Fibroblast of pulmonary artery (primary cell): ENCODE measurements around the gene PXN.
A peak's percentile ranks its signal among the peaks of the same experiment; 100 is the strongest.

Experiments
- DNase-seq: peaks from one replicate; pipeline ENCODE4 v3.0.0-alpha.2; 2010; ENCODE audit warnings: low read depth
- H3K4me3 ChIP-seq: replicated peaks from 2 replicates; pipeline ENCODE4 v1.5.1; 2011; ENCODE audit warnings: low read depth, mild to moderate bottlenecking, control low read depth, low read length, moderate library complexity
- TF ChIP-seq, protein P1 (sequence below): IDR thresholded peaks from 2 replicates; pipeline ENCODE4 v1.5.1; 2011; ENCODE audit warnings: mild to moderate bottlenecking, control low read depth, low read length, inconsistent platforms; ENCODE audit errors: missing control alignments

The PXN gene

GRCh38 chr12:120230974-120231315 is 34.6 kb downstream of the PXN start:
- TF ChIP-seq, protein P1, sequence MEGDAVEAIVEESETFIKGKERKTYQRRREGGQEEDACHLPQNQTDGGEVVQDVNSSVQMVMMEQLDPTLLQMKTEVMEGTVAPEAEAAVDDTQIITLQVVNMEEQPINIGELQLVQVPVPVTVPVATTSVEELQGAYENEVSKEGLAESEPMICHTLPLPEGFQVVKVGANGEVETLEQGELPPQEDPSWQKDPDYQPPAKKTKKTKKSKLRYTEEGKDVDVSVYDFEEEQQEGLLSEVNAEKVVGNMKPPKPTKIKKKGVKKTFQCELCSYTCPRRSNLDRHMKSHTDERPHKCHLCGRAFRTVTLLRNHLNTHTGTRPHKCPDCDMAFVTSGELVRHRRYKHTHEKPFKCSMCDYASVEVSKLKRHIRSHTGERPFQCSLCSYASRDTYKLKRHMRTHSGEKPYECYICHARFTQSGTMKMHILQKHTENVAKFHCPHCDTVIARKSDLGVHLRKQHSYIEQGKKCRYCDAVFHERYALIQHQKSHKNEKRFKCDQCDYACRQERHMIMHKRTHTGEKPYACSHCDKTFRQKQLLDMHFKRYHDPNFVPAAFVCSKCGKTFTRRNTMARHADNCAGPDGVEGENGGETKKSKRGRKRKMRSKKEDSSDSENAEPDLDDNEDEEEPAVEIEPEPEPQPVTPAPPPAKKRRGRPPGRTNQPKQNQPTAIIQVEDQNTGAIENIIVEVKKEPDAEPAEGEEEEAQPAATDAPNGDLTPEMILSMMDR, result no peak
- H3K4me3 ChIP-seq, result peak overlapping the region; percentile 27
- no peak for DNase-seq

GRCh38 chr12:120230326-120230973 is 35.1 kb downstream of the PXN start:
- H3K4me3 ChIP-seq, result peak overlapping the region; percentile 27
- TF ChIP-seq, protein P1, result no peak

DNA sequence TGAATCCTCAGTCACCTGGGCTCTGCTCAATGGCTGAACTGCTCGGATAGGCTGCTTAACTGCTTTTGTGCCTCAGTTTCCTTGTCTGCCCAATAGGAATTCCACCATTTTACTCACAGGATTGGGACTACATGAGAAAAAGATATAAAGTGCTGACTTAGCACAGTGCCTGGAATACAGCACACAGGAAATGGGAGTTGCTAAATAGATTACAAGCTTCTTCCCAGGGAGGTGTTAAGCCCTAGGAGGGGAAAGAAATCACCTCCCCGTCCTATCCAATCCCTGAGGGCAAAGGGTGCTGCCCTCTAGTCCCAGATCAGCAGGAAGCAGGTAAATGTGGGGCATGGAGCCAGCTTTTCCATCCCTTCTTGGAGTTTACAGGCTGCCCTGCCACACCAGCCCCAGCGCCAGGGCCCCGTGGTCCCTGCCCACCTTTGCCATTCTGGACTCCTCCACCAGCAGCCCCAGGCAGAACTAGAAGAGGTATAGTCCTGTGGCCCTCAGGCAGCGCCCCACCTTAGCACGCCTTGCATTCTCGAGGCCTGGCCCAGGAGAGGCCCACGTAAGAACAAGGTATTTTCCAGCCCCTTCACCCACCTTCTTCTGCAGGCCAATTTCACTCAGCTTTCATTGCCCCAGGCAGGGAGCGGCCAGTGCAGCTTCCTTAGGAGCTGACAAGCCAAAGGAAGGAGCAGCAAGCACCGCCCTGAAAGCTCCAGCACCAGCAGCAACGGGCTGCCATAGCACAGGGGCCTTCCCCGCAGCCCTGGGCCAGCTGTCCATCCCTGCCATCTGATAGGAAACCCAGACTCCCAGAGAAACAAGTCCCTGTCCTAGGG is 35.8 kb downstream of the PXN start:
- peak; percentile 50 for DNase-seq
- TF ChIP-seq, protein P1, result no peak
- H3K4me3 ChIP-seq, result no peak overlapping the region

More at GRCh38 chr12:120230326-120230973, 35.1 kb downstream of the PXN start:
- peak; percentile 88 for DNase-seq

GRCh38 chr12:120229071-120229486 is 36.5 kb downstream of the PXN start:
- no peak for DNase-seq
- TF ChIP-seq, protein P1, result no peak
- H3K4me3 ChIP-seq, result no peak overlapping the region

DNA sequence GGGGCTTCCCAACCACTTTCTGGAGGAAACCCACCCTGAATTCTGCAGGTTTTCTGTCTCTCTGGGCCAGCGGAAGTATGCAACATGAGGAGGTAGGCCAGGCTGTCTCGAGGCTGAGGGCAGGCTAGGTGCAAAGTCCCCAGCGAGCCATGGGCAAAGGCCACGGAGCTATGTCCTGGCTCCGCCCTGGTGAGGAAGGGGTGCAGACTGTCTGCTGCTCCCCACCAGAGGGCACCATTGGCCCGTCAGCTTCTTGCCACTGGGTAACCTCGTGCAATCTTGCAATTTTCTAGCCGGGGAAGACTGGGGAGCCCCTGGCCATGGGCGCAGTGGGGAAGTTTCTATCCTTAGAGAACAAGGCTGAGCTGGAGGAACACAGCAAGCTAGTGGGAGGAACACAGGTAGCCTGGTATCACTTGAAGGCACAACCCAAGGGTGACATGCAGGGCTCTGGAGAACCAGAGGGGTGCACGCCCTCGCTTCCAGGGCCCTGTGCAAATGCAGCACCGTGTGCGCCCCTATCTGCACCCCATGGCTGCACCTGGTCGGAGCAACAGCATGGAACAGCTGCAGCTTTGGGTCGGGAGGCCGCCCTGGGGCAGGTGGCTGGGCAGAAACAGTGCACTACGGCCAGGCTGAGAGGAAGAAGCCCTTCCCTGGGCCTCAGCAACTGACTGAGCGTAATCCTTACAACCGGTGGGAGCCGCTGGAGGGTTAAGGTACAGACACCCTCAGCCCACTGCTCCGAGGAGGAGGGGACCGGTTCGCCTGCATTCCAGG is 37.0 kb downstream of the PXN start:
- no peak overlapping the region for H3K4me3 ChIP-seq

DNA sequence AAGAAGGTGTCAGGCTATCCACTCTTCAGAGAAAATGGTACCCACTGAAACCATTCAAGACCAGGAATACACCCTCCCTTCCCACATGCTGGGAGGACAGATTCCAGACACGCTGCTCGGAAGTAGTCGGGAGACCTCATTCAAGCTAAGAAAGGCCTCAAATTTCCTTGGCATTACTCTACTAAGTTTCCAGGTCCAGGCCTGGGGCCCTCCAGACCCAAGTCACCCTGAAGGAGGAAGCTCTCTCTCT is 37.6 kb downstream of the PXN start:
- DNase-seq, result no peak
- no peak overlapping the region for H3K4me3 ChIP-seq
- TF ChIP-seq, protein P1, result no peak

More for the DNA sequence above, 37.0 kb downstream of the PXN start:
- TF ChIP-seq, protein P1, result peak; percentile 92
- DNase-seq, result peak; percentile 85
